HG03060 (cell line): ENCODE results near the gene EXOC3L4.

ENCODE experiments used
- ATAC-seq: cut with Tn5 transposase; IDR thresholded peaks from one replicate; pipeline ENCODE4 v1.9.1; 2021; ENCODE audit warnings: low read depth, moderate number of reproducible peaks; ENCODE audit not compliant: unreplicated experiment

Gene EXOC3L4

GRCh38 chr14:103070263-103070885, 24.2 kb upstream of the EXOC3L4 start:
- ATAC-seq: no peak

GRCh38 chr14:103070971-103071542, 23.5 kb upstream of the EXOC3L4 start:
- ATAC-seq: no peak

- ATAC-seq: no peak
Measured at GRCh38 chr14:103071544-103072251, 22.8 kb upstream of the EXOC3L4 start.

- no peak for ATAC-seq
Measured at GRCh38 chr14:103072595-103073366, 21.7 kb upstream of the EXOC3L4 start.

GRCh38 chr14:103073367-103073875, 21.1 kb upstream of the EXOC3L4 start:
- no peak for ATAC-seq

GRCh38 chr14:103073876-103074728, 20.4 kb upstream of the EXOC3L4 start:
- no peak for ATAC-seq

- ATAC-seq: no peak
Measured at GRCh38 chr14:103074729-103075367, 19.7 kb upstream of the EXOC3L4 start.

GRCh38 chr14:103078420-103078749, 16.1 kb upstream of the EXOC3L4 start:
- ATAC-seq: no peak

GRCh38 chr14:103078860-103079587, 15.5 kb upstream of the EXOC3L4 start:
- no peak for ATAC-seq

- ATAC-seq: no peak
Measured at GRCh38 chr14:103081951-103082350, 12.6 kb upstream of the EXOC3L4 start.

- ATAC-seq: no peak
Measured at GRCh38 chr14:103084021-103084919, 10.3 kb upstream of the EXOC3L4 start, which contains the start of gene LBHD2. Gene LBHD2 (plus strand): TSS chr14:103084210. CDS start chr14:103086013, 1,803 bp downstream.

GRCh38 chr14:103085106-103086091, 9.1 kb upstream of the EXOC3L4 start:
- no peak for ATAC-seq

GRCh38 chr14:103086771-103087342, 7.7 kb upstream of the EXOC3L4 start:
- ATAC-seq: no peak

GRCh38 chr14:103087343-103087835, 7.1 kb upstream of the EXOC3L4 start:
- ATAC-seq: no peak

- no peak for ATAC-seq
Measured at GRCh38 chr14:103088921-103089320, 5.6 kb upstream of the EXOC3L4 start.
